ENCODE data around the gene SERPINC1.
"Not testable (repeated sequence)": the region's sequence is repeated elsewhere in the genome, so short reads cannot be mapped to it uniquely, and the experiment has no call there.

GRCh38 chr1:173862146-173862768, 54.9 kb downstream of the SERPINC1 start:
- TF ChIP-seq CTCF (IDR thresholded peaks at IDR 0.05; ENCODE audit: poor library complexity); EZH2phosphoT487 (IDR thresholded peaks at IDR 0.05; ENCODE audit: low read depth, severe bottlenecking, unreplicated experiment); EZH2 (IDR thresholded peaks at IDR 0.05; ENCODE audit: borderline replicate concordance): not testable (repeated sequence)
